GM10248 (cell line): ENCODE results near the gene DARS1.
A peak's percentile ranks its signal among the peaks of the same experiment; 100 is the strongest.

Experiments used
- CTCF ChIA-PET: fragments of 300-600 bp; sonication (Branson Sonifier 250); formaldehyde crosslinking; extraction: SDS; loops from one replicate; lab custom pipeline; 2021; ENCODE audit warnings: antibody characterized with exemption; lab: Yijun Ruan, JAX
- POLR2A ChIA-PET: fragments of 350-650 bp; sonication (Branson Sonifier 250); formaldehyde crosslinking; extraction: SDS; loops from one replicate; lab custom pipeline; 2020; ENCODE audit warnings: antibody characterized with exemption; lab: Yijun Ruan, JAX
- DNase-seq: peaks from one replicate; pipeline ENCODE4 v3.0.0; 2012; ENCODE audit errors: extremely low spot score
- CTCF ChIP-seq: IDR thresholded peaks from 2 replicates; pipeline ENCODE4 v1.5.1; 2012; ENCODE audit warnings: mild to moderate bottlenecking, low read depth; ENCODE audit errors: extremely low read depth, missing control alignments, control extremely low read depth

The DARS1 gene

DNA sequence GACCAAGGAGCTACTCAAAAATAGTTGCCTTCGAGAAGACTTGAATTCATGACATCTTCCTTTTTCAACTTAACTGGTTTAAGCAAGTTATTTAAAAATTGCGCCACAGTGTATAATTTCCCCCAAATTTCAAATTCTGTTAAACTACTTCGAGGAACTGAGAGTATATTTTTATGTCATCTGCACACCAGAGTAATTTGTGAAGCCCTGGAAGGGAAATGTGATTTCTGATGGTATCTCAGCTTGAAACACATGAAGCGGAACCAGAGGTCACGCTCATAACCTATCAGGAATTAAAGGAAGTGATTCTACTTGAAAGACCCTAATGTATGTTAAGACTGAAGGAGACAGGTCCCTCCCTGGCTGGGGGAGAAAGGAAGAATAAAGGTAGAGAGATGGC, 33.9 kb upstream of the DARS1 start:
- TF ChIP-seq CTCF: no peak
- POLR2A ChIA-PET: no interaction called here
- CTCF ChIA-PET: interaction anchor here (0.8 to 1.6 kb wide), 4 partner anchors 11 to 339 kb away, joined by 3 to 5 read pairs (median 4); no protein-coding TSS in a partner anchor
- peak; percentile 46 for DNase-seq

DNA sequence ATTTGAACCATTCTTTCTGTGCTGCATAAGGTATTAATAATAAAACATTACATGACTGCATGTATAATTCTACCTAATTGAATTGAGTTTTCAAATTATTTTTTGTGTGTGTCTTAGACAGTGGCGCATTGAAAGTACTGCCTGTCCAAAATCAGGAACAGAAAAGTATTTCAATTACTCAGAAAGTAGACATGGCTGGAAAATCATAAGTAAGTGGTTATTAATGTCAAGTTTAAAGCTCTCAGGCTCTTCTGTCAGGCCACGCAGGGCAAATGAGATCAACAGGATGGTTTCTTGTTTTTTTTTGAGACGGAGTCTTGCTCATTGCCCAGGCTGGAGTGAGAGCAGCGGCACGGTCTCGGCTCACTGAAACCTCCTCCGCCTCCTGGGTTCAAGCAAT, 32.4 kb upstream of the DARS1 start:
- POLR2A ChIA-PET: no interaction called here
- TF ChIP-seq CTCF: no peak
- DNase-seq: no peak
- CTCF ChIA-PET: interaction anchor here (1.1 to 3.3 kb wide), 2 partner anchors 14 to 104 kb away, joined by 3 to 16 read pairs; no protein-coding TSS in a partner anchor

- ChIA-PET POLR2A (no interaction called here), CTCF (interaction anchor here (1.1 to 3.3 kb wide), 2 partner anchors 13 to 103 kb away, joined by 3 to 16 read pairs; no protein-coding TSS in a partner anchor)
- DNase-seq: no peak
- no peak for TF ChIP-seq CTCF
Observed at GRCh38 chr2:136016836-136017235, 31.4 kb upstream of the DARS1 start.

GRCh38 chr2:136016427-136016826, 31.0 kb upstream of the DARS1 start:
- TF ChIP-seq CTCF: no peak
- DNase-seq: no peak
- POLR2A ChIA-PET: no interaction called here
- CTCF ChIA-PET: interaction anchor here (0.7 to 3.3 kb wide), 6 partner anchors 9 to 98 kb away, joined by 3 to 16 read pairs (median 4); no protein-coding TSS in a partner anchor

- CTCF ChIA-PET: interaction anchor here (0.6 to 3.3 kb wide), 10 partner anchors 10 to 370 kb away, joined by 3 to 16 read pairs (median 4); no protein-coding TSS in a partner anchor
- POLR2A ChIA-PET: interaction anchor here (0.6 kb wide), 1 partner anchor 43 kb away, joined by 3 read pairs; no protein-coding TSS in a partner anchor
- DNase-seq: no peak
- no peak for TF ChIP-seq CTCF
Observed at GRCh38 chr2:136015699-136016098, 30.3 kb upstream of the DARS1 start.

DNA sequence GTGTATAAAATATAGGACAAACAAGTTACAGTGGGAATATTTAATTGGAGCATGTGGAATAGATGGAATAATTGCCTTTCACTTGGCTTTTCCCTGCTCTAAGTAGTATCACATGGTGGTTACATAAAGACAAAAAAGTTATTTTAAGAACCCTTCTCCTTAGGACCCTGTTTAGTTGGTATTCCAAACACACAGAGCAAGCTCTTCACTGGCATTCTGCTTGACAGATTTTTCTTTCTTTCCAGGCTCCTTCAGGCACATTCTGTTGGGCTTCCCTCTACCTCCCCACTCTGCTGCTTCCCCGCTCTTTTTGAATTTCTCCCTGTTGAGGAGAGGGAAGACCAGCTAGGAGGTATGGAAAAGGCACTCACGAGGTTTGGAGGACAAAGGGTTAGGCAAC, 29.0 kb upstream of the DARS1 start:
- TF ChIP-seq CTCF: no peak
- POLR2A ChIA-PET: interaction anchor here (0.6 kb wide), 1 partner anchor 119 kb away, joined by 3 read pairs; no protein-coding TSS in a partner anchor

More for the DNA sequence above, 29.0 kb upstream of the DARS1 start:
- CTCF ChIA-PET: interaction anchor here (0.9 to 1.6 kb wide), 3 partner anchors 13 to 370 kb away, joined by 3 to 10 read pairs (median 5); no protein-coding TSS in a partner anchor
- DNase-seq: no peak
